Type B pancreatic cell (in vitro differentiated cells): ENCODE measurements around the gene RPS27L. TPM values are rescaled to one million over a fixed set of nuclear protein-coding genes. Genes with fewer than 3 reads are reported as not detected.

Source experiments
- DNase-seq: peaks from one replicate; pipeline ENCODE4 v3.0.0; 2021; ENCODE audit warnings: mixed read lengths; ENCODE audit not compliant: unreplicated experiment; ENCODE audit errors: extremely low spot score
- H3K27ac Mint-ChIP-seq: 2 replicates; pipeline ENCODE4 v1.8.0; 2021; ENCODE audit warnings: mild to moderate bottlenecking, mixed read lengths
- H3K27me3 Mint-ChIP-seq: 2 replicates; pipeline ENCODE4 v1.8.0; 2021; ENCODE audit warnings: mixed read lengths
- H3K36me3 Mint-ChIP-seq: 2 replicates; pipeline ENCODE4 v1.8.0; 2021; ENCODE audit warnings: mixed read lengths
- H3K4me1 Mint-ChIP-seq: one replicate; pipeline ENCODE4 v1.8.0; 2021; ENCODE audit warnings: mixed read lengths; ENCODE audit not compliant: unreplicated experiment
- H3K4me3 Mint-ChIP-seq: 2 replicates; pipeline ENCODE4 v1.8.0; 2021; ENCODE audit warnings: mild to moderate bottlenecking, mixed read lengths
- H3K9me3 Mint-ChIP-seq: 2 replicates; pipeline ENCODE4 v1.8.0; 2021; ENCODE audit warnings: mixed read lengths
- CTCF ChIP-seq: fragments of 200-600 bp; sonication (generic); conservative IDR thresholded peaks from 2 replicates; pipeline ENCODE4 v1.5.0; 2021; ENCODE audit warnings: antibody characterized with exemption, mild to moderate bottlenecking
- total RNA-seq: library from RNA; stranded (reverse); gene quantifications from 2 replicates; pipeline ENCODE4 v1.2.1, GENCODE V29; 2021; ENCODE audit warnings: low replicate concordance

The RPS27L gene
- total RNA-seq, 1 donor from 2014 or later: 205 TPM

- peaks cover 5% of the 10 kb centered on the region for H3K9me3 Mint-ChIP-seq
- peaks cover 4% of the 10 kb centered on the region for H3K36me3 Mint-ChIP-seq
- TF ChIP-seq CTCF: no peak
- DNase-seq: no peak
- peaks cover 7% of the 10 kb centered on the region for H3K4me1 Mint-ChIP-seq
- no peak overlapping the region for H3K27ac Mint-ChIP-seq
- H3K27me3 Mint-ChIP-seq: no peaks in the 10 kb centered on the region
- no peak overlapping the region for H3K4me3 Mint-ChIP-seq
Measured at GRCh38 chr15:63163217-63163616, 5.9 kb upstream of the RPS27L start.

GRCh38 chr15:63160638-63161037 lies 3.4 kb upstream of the RPS27L start:
- Mint-ChIP-seq H3K4me1 (peaks cover 13% of the 10 kb centered on the region), H3K27me3 (no peaks in the 10 kb centered on the region), H3K36me3 (peaks cover 10% of the 10 kb centered on the region), H3K27ac (no peak overlapping the region), H3K9me3 (no peaks in the 10 kb centered on the region), H3K4me3 (peak overlapping the region; percentile 26)
- no peak for DNase-seq
- no peak for TF ChIP-seq CTCF

GRCh38 chr15:63157891-63158431 lies 684 bp upstream of the RPS27L start:
- Mint-ChIP-seq H3K36me3 (peaks cover 16% of the 10 kb centered on the region), H3K4me3 (peak overlapping the region; percentile 94), H3K9me3 (no peaks in the 10 kb centered on the region), H3K27me3 (no peaks in the 10 kb centered on the region), H3K4me1 (peaks cover 5% of the 10 kb centered on the region), H3K27ac (peak overlapping the region; percentile 100)
- TF ChIP-seq CTCF: peak; percentile 40
- DNase-seq: no peak

- TF ChIP-seq CTCF: no peak
- Mint-ChIP-seq H3K36me3 (peaks cover 22% of the 10 kb centered on the region), H3K9me3 (no peaks in the 10 kb centered on the region), H3K27me3 (no peaks in the 10 kb centered on the region), H3K4me3 (peak overlapping the region; percentile 99), H3K4me1 (peaks cover 5% of the 10 kb centered on the region), H3K27ac (peak overlapping the region; percentile 100)
- DNase-seq: no peak
Measured at GRCh38 chr15:63156755-63157117, 541 bp downstream of the RPS27L start.

GRCh38 chr15:63156086-63156710 lies 1.1 kb downstream of the RPS27L start:
- no peak for DNase-seq
- Mint-ChIP-seq H3K4me3 (peak overlapping the region; percentile 99), H3K4me1 (peaks cover 5% of the 10 kb centered on the region), H3K27me3 (no peaks in the 10 kb centered on the region), H3K9me3 (no peaks in the 10 kb centered on the region), H3K27ac (peak overlapping the region; percentile 100), H3K36me3 (peaks cover 27% of the 10 kb centered on the region)
- TF ChIP-seq CTCF: peak; percentile 20
